B cell (primary cell): ENCODE results near the gene IFI16. TPM values are rescaled to one million over a fixed set of nuclear protein-coding genes. Genes with fewer than 3 reads are reported as not detected.

Source experiments
- ATAC-seq: fragments of 200-7000 bp; cut with Tn5 transposase; one replicate; pipeline ENCODE4 v1.10.0; 2021; ENCODE audit warnings: low read depth, mild to moderate bottlenecking, moderate number of reproducible peaks, moderate library complexity
- CTCF ChIA-PET: fragments of 350-600 bp; sonication (Branson Sonifier 250); formaldehyde crosslinking; loops from one replicate; lab custom pipeline; 2021; ENCODE audit warnings: antibody characterized with exemption, inconsistent platforms; lab: Charles Lee
- POLR2A ChIA-PET: fragments of 350-600 bp; sonication (Branson Sonifier 250); formaldehyde crosslinking; loops from one replicate; lab custom pipeline; 2021; ENCODE audit warnings: antibody characterized with exemption; lab: Charles Lee
- DNase-seq: peaks from one replicate; pipeline ENCODE4 v3.0.0; 2013
- H2AFZ ChIP-seq: 2 replicates; pipeline ENCODE4 v1.6.1; 2012; ENCODE audit warnings: mild to moderate bottlenecking, low read depth, low read length; ENCODE audit not compliant: insufficient read depth, poor library complexity, severe bottlenecking
- H3K27ac ChIP-seq, 2 donors: 1 replicate in 1 of 2; 2 replicates in 1 of 2; pipeline ENCODE4 v1.5.1; 2012 to 2013; ENCODE audit warnings: low read length in 2 of 2, mild to moderate bottlenecking in 2 of 2, moderate library complexity in 1 of 2
- H3K27me3 ChIP-seq, 4 experiments: fragments of 200-600 bp in 1 of 4; sonication (generic) in 1 of 4; replicated peaks in 1 of 4; 1 replicate in 2 of 4; 2 replicates in 2 of 4; pipeline versions ENCODE4 v1.6.1 to v1.7.0; 2013 to 2016; ENCODE audit warnings: low read length in 3 of 4, mild to moderate bottlenecking in 2 of 4, mixed read lengths in 1 of 4, moderate library complexity in 1 of 4; ENCODE audit not compliant: insufficient read depth in 4 of 4, control insufficient read depth in 3 of 4; ENCODE audit errors: control extremely low read depth in 1 of 4
- H3K36me3 ChIP-seq, 2 experiments: replicated peaks in 1 of 2; 1 replicate in 1 of 2; 2 replicates in 1 of 2; pipeline versions ENCODE4 v1.6.1 to v1.7.1; 2013; ENCODE audit warnings: low read length in 1 of 2; ENCODE audit not compliant: insufficient read depth in 2 of 2, control insufficient read depth in 1 of 2; ENCODE audit errors: control extremely low read depth in 1 of 2, extremely low read depth in 1 of 2
- H3K4me1 ChIP-seq, 2 donors: fragments of 200-600 bp in 1 of 2; sonication (generic) in 1 of 2; 1 replicate in 1 of 2; 2 replicates in 1 of 2; pipeline versions ENCODE4 v1.5.1 to v1.6.1; 2013 to 2017; ENCODE audit warnings: low read length in 2 of 2; ENCODE audit not compliant: control insufficient read depth in 2 of 2, insufficient read depth in 2 of 2
- H3K4me2 ChIP-seq: replicated peaks from 2 replicates; pipeline ENCODE3; 2012; ENCODE audit warnings: mild to moderate bottlenecking, low read depth, low read length; ENCODE audit not compliant: poor library complexity, severe bottlenecking
- H3K4me3 ChIP-seq, 5 experiments: fragments of 200-600 bp in 1 of 5; sonication (generic) in 1 of 5; 1 replicate in 3 of 5; 2 replicates in 2 of 5; pipeline versions ENCODE4 v1.5.1 to v1.7.0; 2011 to 2016; ENCODE audit warnings: low read length in 4 of 5, mild to moderate bottlenecking in 4 of 5, low read depth in 2 of 5, control low read depth in 1 of 5, moderate library complexity in 1 of 5; ENCODE audit not compliant: insufficient read depth in 1 of 5; ENCODE audit errors: control extremely low read depth in 1 of 5, extremely low read depth in 1 of 5
- H3K79me2 ChIP-seq: fragments of 200-600 bp; sonication (generic); one replicate; pipeline ENCODE4 v1.6.0; 2016; ENCODE audit warnings: low read length; ENCODE audit not compliant: control insufficient read depth, insufficient read depth
- H3K9ac ChIP-seq: fragments of 200-600 bp; sonication (generic); 2 replicates; pipeline ENCODE4 v1.6.1; 2017; ENCODE audit warnings: mild to moderate bottlenecking, low read length, moderate library complexity
- H3K9me3 ChIP-seq, 3 donors: one replicate each; pipeline versions ENCODE4 v1.6.1 to v1.7.1; 2013; ENCODE audit warnings: low read length in 2 of 3; ENCODE audit not compliant: control insufficient read depth in 2 of 3, insufficient read depth in 1 of 3; ENCODE audit errors: control extremely low read depth in 1 of 3
- H4K20me1 ChIP-seq: 2 replicates; pipeline ENCODE4 v1.6.0; 2012; ENCODE audit warnings: mild to moderate bottlenecking, low read length; ENCODE audit not compliant: insufficient read depth, control insufficient read depth, poor library complexity, severe bottlenecking
- H3K27ac Mint-ChIP-seq: one replicate; pipeline ENCODE4 v1.8.0; 2021; ENCODE audit warnings: mixed read lengths
- H3K27me3 Mint-ChIP-seq: one replicate; pipeline ENCODE4 v1.8.0; 2021; ENCODE audit warnings: mixed read lengths
- H3K4me1 Mint-ChIP-seq: one replicate; pipeline ENCODE4 v1.8.0; 2021; ENCODE audit warnings: mixed read lengths
- H3K4me3 Mint-ChIP-seq: one replicate; pipeline ENCODE4 v1.8.0; 2021; ENCODE audit warnings: mixed read lengths
- H3K9me3 Mint-ChIP-seq: one replicate; pipeline ENCODE4 v1.8.0; 2022; ENCODE audit warnings: mixed read lengths; ENCODE audit not compliant: insufficient read depth
- EZH2 ChIP-seq: IDR thresholded peaks from 2 replicates; pipeline ENCODE4 v1.6.1; 2012; ENCODE audit warnings: borderline replicate concordance, low read depth, mild to moderate bottlenecking, moderate library complexity, low read length; ENCODE audit not compliant: insufficient read depth, poor library complexity, severe bottlenecking
- WGBS: methylation state at CpG from one replicate; pipeline ENCODE4 v1.1.5; 2013; ENCODE audit warnings: missing lambda C conversion rate; ENCODE audit not compliant: insufficient coverage; 5-methylcytosine and 5-hydroxymethylcytosine counted together
- intact Hi-C: fragments of 100-400 bp; cut with micrococcal nuclease; formaldehyde crosslinking; loops from one replicate; pipeline ENCODE4 v1.10.0; 2022
- polyA plus RNA-seq: library from polyadenylated mRNA; depleted of rRNA; stranded (reverse); fragments of >200 nt; gene quantifications from 2 replicates; pipeline ENCODE4 v1.2.3, GENCODE V29; 2012
- total RNA-seq, 2 donors: library from RNA; stranded (reverse); fragments of 120-200 nt in 1 of 2; gene quantifications; 1 replicate in 1 of 2; 2 replicates in 1 of 2; pipeline versions ENCODE4 v1.2.3 to v1.2.4, GENCODE V29; 2013 to 2022
- TF ChIP-seq, protein P1 (sequence below): fragments of 200-600 bp; IDR thresholded peaks from one replicate; pipeline ENCODE4 v1.8.0; 2022; ENCODE audit warnings: antibody characterized with exemption, mild to moderate bottlenecking

Gene IFI16
- total and polyA plus RNA-seq, 2 donors (not counting 1 experiment from before 2014, with no cell fraction given): 89.0 to 176 TPM

DNA sequence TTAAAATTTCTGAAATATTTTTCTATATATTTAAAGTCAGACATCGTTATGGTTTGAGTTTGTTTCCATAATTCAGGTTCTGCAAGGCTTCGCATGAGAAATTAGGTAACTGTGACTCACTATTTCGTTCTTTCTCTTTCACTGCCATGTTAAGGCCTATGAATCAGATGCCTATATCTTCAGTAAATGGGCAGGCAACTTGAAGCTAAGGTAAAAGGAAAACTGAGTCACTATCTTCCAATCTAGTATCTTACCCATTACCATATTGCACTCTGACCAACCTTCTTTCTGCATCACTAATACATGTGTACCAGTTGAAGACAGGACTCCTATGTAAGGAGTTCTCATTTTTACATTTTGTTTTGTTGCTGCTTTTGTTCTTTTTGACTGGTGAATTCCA lies 40.5 kb upstream of the IFI16 start:
- peaks cover 9% of the 10 kb centered on the region for H3K27me3 Mint-ChIP-seq
- peaks cover 0 to 2% (median 0%) of the 10 kb centered on the region in 3 donors for H3K9me3 ChIP-seq
- H2AFZ ChIP-seq: no peak overlapping the region
- intact Hi-C loops: no loop called here
- ChIA-PET POLR2A (no interaction called here), CTCF (interaction anchor here (0.8 to 1.6 kb wide), 3 partner anchors 9 to 490 kb away, joined by 3 to 4 read pairs (median 3); no protein-coding TSS in a partner anchor)
- H3K4me1 Mint-ChIP-seq: no peaks in the 10 kb centered on the region
- no peak for DNase-seq
- no peaks in the 10 kb centered on the region for H3K36me3 ChIP-seq
- H3K27ac ChIP-seq: no peak overlapping the region
- no peaks in the 10 kb centered on the region for H4K20me1 ChIP-seq
- peaks cover 5% of the 10 kb centered on the region for H3K9me3 Mint-ChIP-seq
- no peaks in the 10 kb centered on the region for H3K27me3 ChIP-seq
- no peak overlapping the region for H3K27ac Mint-ChIP-seq
- no CpG with 5 or more reads among the region's 3 CpGs for WGBS
- no peak overlapping the region for H3K4me2 ChIP-seq
- no peak for TF ChIP-seq EZH2
- TF ChIP-seq, protein P1, sequence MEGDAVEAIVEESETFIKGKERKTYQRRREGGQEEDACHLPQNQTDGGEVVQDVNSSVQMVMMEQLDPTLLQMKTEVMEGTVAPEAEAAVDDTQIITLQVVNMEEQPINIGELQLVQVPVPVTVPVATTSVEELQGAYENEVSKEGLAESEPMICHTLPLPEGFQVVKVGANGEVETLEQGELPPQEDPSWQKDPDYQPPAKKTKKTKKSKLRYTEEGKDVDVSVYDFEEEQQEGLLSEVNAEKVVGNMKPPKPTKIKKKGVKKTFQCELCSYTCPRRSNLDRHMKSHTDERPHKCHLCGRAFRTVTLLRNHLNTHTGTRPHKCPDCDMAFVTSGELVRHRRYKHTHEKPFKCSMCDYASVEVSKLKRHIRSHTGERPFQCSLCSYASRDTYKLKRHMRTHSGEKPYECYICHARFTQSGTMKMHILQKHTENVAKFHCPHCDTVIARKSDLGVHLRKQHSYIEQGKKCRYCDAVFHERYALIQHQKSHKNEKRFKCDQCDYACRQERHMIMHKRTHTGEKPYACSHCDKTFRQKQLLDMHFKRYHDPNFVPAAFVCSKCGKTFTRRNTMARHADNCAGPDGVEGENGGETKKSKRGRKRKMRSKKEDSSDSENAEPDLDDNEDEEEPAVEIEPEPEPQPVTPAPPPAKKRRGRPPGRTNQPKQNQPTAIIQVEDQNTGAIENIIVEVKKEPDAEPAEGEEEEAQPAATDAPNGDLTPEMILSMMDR: no peak
- no peaks in the 10 kb centered on the region for H3K4me1 ChIP-seq
- no peak overlapping the region for H3K4me3 Mint-ChIP-seq
- no peak for ATAC-seq
- H3K79me2 ChIP-seq: no peaks in the 10 kb centered on the region
- no peak overlapping the region for H3K4me3 ChIP-seq
- no peak overlapping the region for H3K9ac ChIP-seq

DNA sequence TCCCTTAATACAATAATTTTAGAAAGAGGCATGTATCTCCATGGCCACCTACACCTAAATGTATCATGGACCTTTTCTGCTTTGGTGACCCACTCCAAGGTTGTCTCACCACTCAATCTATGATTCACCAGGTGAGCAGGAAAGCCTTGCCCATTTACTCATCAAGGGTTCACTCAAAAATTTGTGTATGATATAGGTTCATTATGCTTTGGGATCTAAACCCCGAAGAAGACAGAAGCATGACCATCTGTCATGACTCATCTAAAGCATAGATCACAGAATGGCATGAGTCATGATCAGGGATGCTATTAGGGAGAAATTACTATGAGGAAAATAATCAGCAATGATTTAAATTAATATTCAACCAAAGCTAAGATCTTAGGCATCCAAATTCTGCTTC lies 39.9 kb upstream of the IFI16 start:
- ATAC-seq (no peak), DNase-seq (no peak)
- ChIA-PET CTCF (interaction anchor here (1.4 kb wide), 1 partner anchor 28 kb away, joined by 4 read pairs; no protein-coding TSS in a partner anchor), POLR2A (no interaction called here)
- Mint-ChIP-seq H3K9me3 (peaks cover 5% of the 10 kb centered on the region), H3K4me3 (no peak overlapping the region), H3K4me1 (no peaks in the 10 kb centered on the region), H3K27ac (no peak overlapping the region), H3K27me3 (peaks cover 5% of the 10 kb centered on the region)
- H3K9ac ChIP-seq: no peak overlapping the region
- no peak overlapping the region for H3K4me2 ChIP-seq
- no peaks in the 10 kb centered on the region for H3K27me3 ChIP-seq
- H2AFZ ChIP-seq: no peak overlapping the region
- no peaks in the 10 kb centered on the region for H3K4me1 ChIP-seq
- H3K79me2 ChIP-seq: no peaks in the 10 kb centered on the region
- intact Hi-C loops: no loop called here
- no peaks in the 10 kb centered on the region for H4K20me1 ChIP-seq
- TF ChIP-seq, protein P1: no peak
- no peak for TF ChIP-seq EZH2
- H3K4me3 ChIP-seq: no peak overlapping the region
- peaks cover 0 to 1% (median 0%) of the 10 kb centered on the region in 3 donors for H3K9me3 ChIP-seq
- H3K36me3 ChIP-seq: no peaks in the 10 kb centered on the region
- WGBS: no CpG with 5 or more reads among the region's 1 CpG
- no peak overlapping the region for H3K27ac ChIP-seq
